Parathyroid adenoma (tissue), 2 donors: ENCODE measurements around the gene LACTB.

Experiments
- H2AFZ ChIP-seq: fragments of 300-600 bp; sonication (generic); one replicate; pipeline ENCODE4 v1.7.0; 2017; ENCODE audit warnings: antibody characterized with exemption, mild to moderate bottlenecking
- H3K27ac ChIP-seq: fragments of 300-600 bp; sonication (generic); one replicate; pipeline ENCODE4 v1.7.0; 2017
- H3K27me3 ChIP-seq: fragments of 300-600 bp; sonication (generic); one replicate; pipeline ENCODE4 v1.7.0; 2017; ENCODE audit warnings: low read length; ENCODE audit not compliant: control insufficient read depth, insufficient read depth
- H3K36me3 ChIP-seq: fragments of 300-600 bp; sonication (generic); one replicate; pipeline ENCODE4 v1.7.0; 2017; ENCODE audit warnings: low read length; ENCODE audit not compliant: control insufficient read depth, insufficient read depth
- H3K4me1 ChIP-seq: fragments of 300-600 bp; sonication (generic); one replicate; pipeline ENCODE4 v1.7.0; 2017; ENCODE audit warnings: control low read depth
- H3K4me2 ChIP-seq: fragments of 300-600 bp; sonication (generic); one replicate; pipeline ENCODE4 v1.7.0; 2017; ENCODE audit warnings: low read length
- H3K4me3 ChIP-seq: fragments of 300-600 bp; sonication (generic); one replicate; pipeline ENCODE4 v1.7.0; 2017; ENCODE audit warnings: low read depth, low read length
- H3K79me2 ChIP-seq: fragments of 300-600 bp; sonication (generic); one replicate; pipeline ENCODE4 v1.7.0; 2017; ENCODE audit warnings: control low read depth
- H3K9ac ChIP-seq: fragments of 300-600 bp; sonication (generic); one replicate; pipeline ENCODE4 v1.7.0; 2017; ENCODE audit warnings: mild to moderate bottlenecking
- H3K9me3 ChIP-seq: fragments of 300-600 bp; sonication (generic); one replicate; pipeline ENCODE4 v1.7.0; 2017; ENCODE audit warnings: low read length; ENCODE audit not compliant: control insufficient read depth
- CTCF ChIP-seq: fragments of 300-600 bp; sonication (generic); IDR thresholded peaks from one replicate; pipeline ENCODE4 v1.7.0; 2017; ENCODE audit warnings: antibody characterized with exemption, mild to moderate bottlenecking
- donor health status: primary hyperparathyroidism.

LACTB gene

DNA sequence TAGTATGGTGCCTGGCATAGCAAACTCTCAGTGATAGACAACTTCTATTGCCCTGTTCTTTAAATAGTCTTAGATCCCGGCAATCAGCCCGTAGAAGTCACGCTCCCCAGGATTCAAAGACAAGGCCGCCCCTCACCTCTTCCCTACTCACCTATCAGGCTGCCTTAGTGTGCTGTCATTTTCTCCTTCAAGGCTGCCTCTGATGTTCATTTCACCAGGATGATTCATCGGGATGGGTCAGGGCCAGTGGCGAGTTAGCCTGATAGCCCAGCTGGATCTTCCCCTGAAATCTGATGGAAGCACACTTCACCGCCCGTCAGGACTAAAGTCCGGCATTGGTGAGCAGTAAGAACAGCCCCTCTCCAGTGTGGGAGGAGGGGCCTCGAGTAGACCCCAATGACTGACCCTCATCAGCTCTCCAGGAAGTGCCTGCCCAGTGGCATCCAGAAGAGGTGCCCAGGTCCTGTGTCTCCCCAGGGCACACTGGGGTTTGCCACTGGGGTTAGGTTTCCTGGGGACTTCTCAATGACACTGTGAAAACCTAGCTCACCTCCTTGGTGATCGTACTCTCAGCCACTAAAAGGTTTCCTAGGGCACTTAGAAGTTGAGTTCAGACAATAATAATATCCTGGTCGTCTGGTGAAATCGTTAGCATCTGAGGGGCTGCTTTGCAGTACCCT lies 41.6 kb upstream of the LACTB start:
- Histone ChIP-seq H3K36me3 (no peaks in the 10 kb centered on the region), H3K27ac (no peak overlapping the region), H3K4me2 (no peak overlapping the region), H3K9ac (no peak overlapping the region), H3K79me2 (no peaks in the 10 kb centered on the region), H3K4me1 (no peaks in the 10 kb centered on the region), H3K27me3 (no peaks in the 10 kb centered on the region), H2AFZ (no peak overlapping the region), H3K9me3 (no peaks in the 10 kb centered on the region), H3K4me3 (no peak overlapping the region)
- TF ChIP-seq CTCF = no peak

GRCh38 chr15:63080634-63081250 lies 40.9 kb upstream of the LACTB start:
- Histone ChIP-seq H2AFZ (no peak overlapping the region), H3K9me3 (no peaks in the 10 kb centered on the region), H3K4me1 (no peaks in the 10 kb centered on the region), H3K36me3 (no peaks in the 10 kb centered on the region), H3K27me3 (no peaks in the 10 kb centered on the region), H3K79me2 (no peaks in the 10 kb centered on the region), H3K27ac (no peak overlapping the region), H3K4me2 (no peak overlapping the region), H3K4me3 (no peak overlapping the region), H3K9ac (no peak overlapping the region)
- no peak for TF ChIP-seq CTCF

- no peak for TF ChIP-seq CTCF
- Histone ChIP-seq H3K36me3 (no peaks in the 10 kb centered on the region), H2AFZ (no peak overlapping the region), H3K79me2 (no peaks in the 10 kb centered on the region), H3K4me2 (no peak overlapping the region), H3K4me1 (no peaks in the 10 kb centered on the region), H3K27me3 (no peaks in the 10 kb centered on the region), H3K4me3 (no peak overlapping the region), H3K9ac (no peak overlapping the region), H3K27ac (no peak overlapping the region), H3K9me3 (no peaks in the 10 kb centered on the region)
These were observed 39.3 kb upstream of the LACTB start for GRCh38 chr15:63082366-63082765.

- TF ChIP-seq CTCF = no peak
- H3K4me3 ChIP-seq = no peak overlapping the region
These were observed 38.6 kb upstream of the LACTB start for GRCh38 chr15:63083044-63083443.

GRCh38 chr15:63083541-63083940 lies 38.1 kb upstream of the LACTB start:
- Histone ChIP-seq H2AFZ (no peak overlapping the region), H3K9ac (no peak overlapping the region), H3K4me2 (no peak overlapping the region), H3K36me3 (no peaks in the 10 kb centered on the region), H3K79me2 (no peaks in the 10 kb centered on the region), H3K27ac (no peak overlapping the region), H3K4me3 (no peak overlapping the region), H3K4me1 (no peaks in the 10 kb centered on the region), H3K27me3 (no peaks in the 10 kb centered on the region), H3K9me3 (no peaks in the 10 kb centered on the region)
- no peak for TF ChIP-seq CTCF

More at GRCh38 chr15:63083044-63083443, 38.6 kb upstream of the LACTB start:
- Histone ChIP-seq H3K4me1 (no peaks in the 10 kb centered on the region), H3K9me3 (no peaks in the 10 kb centered on the region), H3K79me2 (no peaks in the 10 kb centered on the region), H3K4me2 (no peak overlapping the region), H3K36me3 (no peaks in the 10 kb centered on the region), H3K27me3 (no peaks in the 10 kb centered on the region), H3K27ac (no peak overlapping the region), H3K9ac (no peak overlapping the region), H2AFZ (no peak overlapping the region)
